ENCODE data around the gene C10orf95.
"Not testable (repeated sequence)": the region's sequence is repeated elsewhere in the genome, so short reads cannot be mapped to it uniquely, and the experiment has no call there.

C10orf95 gene

GRCh38 chr10:102451105-102451969 is at the start of gene C10orf95:
C10orf95 (minus strand) TSS chr10:102451543; CDS start chr10:102451093, 450 bp downstream.
- DNase-seq (ENCODE audit: low read depth in 2 of 2) = no peak

GRCh38 chr10:102500686-102501085 is 49.3 kb upstream of the C10orf95 start:
- not testable (repeated sequence) for DNase-seq (ENCODE audit: low read depth in 2 of 2)

GRCh38 chr10:102499356-102499755 is 48.0 kb upstream of the C10orf95 start:
- no peak for DNase-seq (ENCODE audit: low read depth in 2 of 2)

GRCh38 chr10:102497545-102497944 is 46.2 kb upstream of the C10orf95 start:
- DNase-seq (ENCODE audit: low read depth in 2 of 2) = no peak

- DNase-seq (ENCODE audit: low read depth in 2 of 2) = no peak
These were observed 42.4 kb upstream of the C10orf95 start for GRCh38 chr10:102493771-102494170.

GRCh38 chr10:102492983-102493382 is 41.6 kb upstream of the C10orf95 start:
- DNase-seq (ENCODE audit: low read depth in 2 of 2) = no peak

GRCh38 chr10:102492344-102492939 is 41.1 kb upstream of the C10orf95 start:
- DNase-seq (ENCODE audit: low read depth in 2 of 2) = no peak

- DNase-seq (ENCODE audit: low read depth in 2 of 2) = no peak
These were observed 39.8 kb upstream of the C10orf95 start for GRCh38 chr10:102491136-102491535.

- no peak for DNase-seq (ENCODE audit: low read depth in 2 of 2)
These were observed 33.9 kb upstream of the C10orf95 start for GRCh38 chr10:102485093-102485784.

- DNase-seq (ENCODE audit: low read depth in 2 of 2) = no peak
These were observed 32.7 kb upstream of the C10orf95 start for GRCh38 chr10:102484021-102484420.

GRCh38 chr10:102480396-102480795 is 29.1 kb upstream of the C10orf95 start:
- DNase-seq (ENCODE audit: low read depth in 2 of 2) = no peak

- DNase-seq (ENCODE audit: low read depth in 2 of 2) = no peak
These were observed 28.3 kb upstream of the C10orf95 start for GRCh38 chr10:102479651-102480050.

- no peak for DNase-seq (ENCODE audit: low read depth in 2 of 2)
These were observed 25.3 kb upstream of the C10orf95 start for GRCh38 chr10:102476466-102477141.

- DNase-seq (ENCODE audit: low read depth in 2 of 2) = no peak
These were observed 24.2 kb upstream of the C10orf95 start for GRCh38 chr10:102475451-102476040.

GRCh38 chr10:102473445-102474331 is 22.3 kb upstream of the C10orf95 start:
- DNase-seq (ENCODE audit: low read depth in 2 of 2) = no peak

GRCh38 chr10:102470579-102471546 is 19.5 kb upstream of the C10orf95 start:
- DNase-seq (ENCODE audit: low read depth in 2 of 2) = no peak

GRCh38 chr10:102468683-102469082 is 17.3 kb upstream of the C10orf95 start:
- no peak for DNase-seq (ENCODE audit: low read depth in 2 of 2)

- no peak for DNase-seq (ENCODE audit: low read depth in 2 of 2)
These were observed 16.7 kb upstream of the C10orf95 start for GRCh38 chr10:102467971-102468438.

- DNase-seq (ENCODE audit: low read depth in 2 of 2) = no peak
These were observed 16.0 kb upstream of the C10orf95 start for GRCh38 chr10:102467318-102467717.
